Mesodermal cell (in vitro differentiated cells): Measurements from ENCODE around the gene RPL35. TPM values are rescaled to one million over a fixed set of nuclear protein-coding genes. Genes with fewer than 3 reads are reported as not detected.

ENCODE experiments used
- H3K27ac ChIP-seq: 2 replicates; pipeline ENCODE4 v1.7.0; 2013; ENCODE audit warnings: mild to moderate bottlenecking, low read depth, low read length, moderate library complexity; ENCODE audit not compliant: severe bottlenecking
- H3K36me3 ChIP-seq: 2 replicates; pipeline ENCODE4 v1.7.1; 2013; ENCODE audit warnings: mild to moderate bottlenecking, low read length, moderate library complexity; ENCODE audit not compliant: control insufficient read depth, insufficient read depth
- H3K4me1 ChIP-seq: one replicate; pipeline ENCODE4 v1.7.1; 2013; ENCODE audit warnings: mild to moderate bottlenecking, low read length; ENCODE audit not compliant: insufficient read depth, control insufficient read depth, poor library complexity, severe bottlenecking
- H3K4me3 ChIP-seq: 2 replicates; pipeline ENCODE4 v1.7.0; 2013; ENCODE audit warnings: low read length, control low read depth, mild to moderate bottlenecking; ENCODE audit not compliant: insufficient read depth, poor library complexity, severe bottlenecking; ENCODE audit errors: extremely low read depth
- H3K9me3 ChIP-seq: 2 replicates; pipeline ENCODE4 v1.7.1; 2013; ENCODE audit warnings: mild to moderate bottlenecking, low read length, moderate library complexity; ENCODE audit not compliant: control insufficient read depth
- WGBS, 2 experiments: methylation state at CpG; one replicate each; pipeline ENCODE4 v1.1.5; 2013; ENCODE audit warnings: missing lambda C conversion rate in 2 of 2; ENCODE audit not compliant: insufficient coverage in 2 of 2; 5-methylcytosine and 5-hydroxymethylcytosine counted together
- polyA plus RNA-seq, 2 experiments: library from polyadenylated mRNA; stranded (reverse); fragments of 50-300 nt; gene quantifications; one replicate each; pipeline ENCODE4 v1.2.3, GENCODE V29; 2013

The RPL35 gene
- 2,117 TPM for polyA plus RNA-seq (2013, experiment 1 of 2)
- 1,972 TPM for polyA plus RNA-seq (2013, experiment 2 of 2)

- Histone ChIP-seq H3K4me3 (peak within 1 kb of the TSS; percentile 89), H3K27ac (peak within 1 kb of the TSS; percentile 97), H3K4me1 (peaks cover 16% of the 10 kb centered on the region), H3K9me3 (no peaks in the 10 kb centered on the region), H3K36me3 (peaks cover 47% of the 10 kb centered on the region)
- WGBS, 2 experiments: 0 to 1% methylated on average over 60 to 92 of the region's 92 CpGs
Measured at GRCh38 chr9:124861342-124862229, at the start of gene RPL35, which contains the start of gene ARPC5L. Gene RPL35 (minus strand): TSS chr9:124861957. CDS start chr9:124861912, 45 bp downstream. Gene ARPC5L (plus strand): TSS chr9:124862130. CDS start chr9:124869291, 7,161 bp downstream.

- WGBS, 2 experiments: 86% methylated on average over 1 of the region's 2 CpGs; no CpG with 5 or more reads in 1 of the 2 experiments
- Histone ChIP-seq H3K36me3 (peaks cover 14% of the 10 kb centered on the region), H3K4me3 (no peak overlapping the region), H3K9me3 (no peaks in the 10 kb centered on the region), H3K27ac (no peak overlapping the region), H3K4me1 (no peaks in the 10 kb centered on the region)
Measured at GRCh38 chr9:124908098-124908497, 46.3 kb upstream of the RPL35 start.

GRCh38 chr9:124906966-124907365 is 45.2 kb upstream of the RPL35 start:
- Histone ChIP-seq H3K27ac (no peak overlapping the region), H3K4me3 (no peak overlapping the region), H3K4me1 (no peaks in the 10 kb centered on the region), H3K9me3 (no peaks in the 10 kb centered on the region), H3K36me3 (peaks cover 14% of the 10 kb centered on the region)
- no CpG with 5 or more reads among the region's 1 CpG for WGBS, 2 experiments

- H3K36me3 ChIP-seq: peaks cover 10% of the 10 kb centered on the region
- 91 to 94% methylated on average over 7 of the region's 9 CpGs for WGBS, 2 experiments
- H3K4me1 ChIP-seq: no peaks in the 10 kb centered on the region
- no peak overlapping the region for H3K27ac ChIP-seq
- no peak overlapping the region for H3K4me3 ChIP-seq
- H3K9me3 ChIP-seq: no peaks in the 10 kb centered on the region
Measured at GRCh38 chr9:124899845-124900244, 38.1 kb upstream of the RPL35 start.

GRCh38 chr9:124897570-124898460 is 36.1 kb upstream of the RPL35 start:
- Histone ChIP-seq H3K27ac (no peak overlapping the region), H3K4me1 (no peaks in the 10 kb centered on the region), H3K36me3 (peaks cover 22% of the 10 kb centered on the region), H3K9me3 (no peaks in the 10 kb centered on the region), H3K4me3 (no peak overlapping the region)
- 83 to 94% methylated on average over 2 to 4 of the region's 6 CpGs for WGBS, 2 experiments

- Histone ChIP-seq H3K9me3 (no peaks in the 10 kb centered on the region), H3K4me1 (no peaks in the 10 kb centered on the region), H3K4me3 (no peak overlapping the region), H3K36me3 (peaks cover 29% of the 10 kb centered on the region), H3K27ac (peak overlapping the region; percentile 29)
Measured at GRCh38 chr9:124894741-124895170, 33.0 kb upstream of the RPL35 start.

- Histone ChIP-seq H3K4me1 (no peaks in the 10 kb centered on the region), H3K27ac (no peak overlapping the region), H3K9me3 (no peaks in the 10 kb centered on the region), H3K4me3 (no peak overlapping the region), H3K36me3 (peaks cover 34% of the 10 kb centered on the region)
- 88 to 93% methylated on average over 7 to 9 of the region's 9 CpGs for WGBS, 2 experiments
Measured at GRCh38 chr9:124894035-124894740, 32.4 kb upstream of the RPL35 start.

- Histone ChIP-seq H3K36me3 (peaks cover 44% of the 10 kb centered on the region), H3K4me1 (no peaks in the 10 kb centered on the region), H3K9me3 (no peaks in the 10 kb centered on the region), H3K27ac (no peak overlapping the region), H3K4me3 (no peak overlapping the region)
- 99% methylated on average over 7 of the region's 7 CpGs for WGBS, 2 experiments
Measured at GRCh38 chr9:124890179-124890578, 28.4 kb upstream of the RPL35 start.

GRCh38 chr9:124889006-124889405 is 27.2 kb upstream of the RPL35 start:
- no peaks in the 10 kb centered on the region for H3K4me1 ChIP-seq
- H3K36me3 ChIP-seq: peaks cover 42% of the 10 kb centered on the region
- WGBS, 2 experiments: 95 to 98% methylated on average over 12 to 13 of the region's 13 CpGs
- H3K9me3 ChIP-seq: no peaks in the 10 kb centered on the region
- H3K27ac ChIP-seq: no peak overlapping the region
- no peak overlapping the region for H3K4me3 ChIP-seq

GRCh38 chr9:124887832-124888231 is 26.1 kb upstream of the RPL35 start:
- WGBS, 2 experiments: 89 to 100% methylated on average over 4 of the region's 5 CpGs
- H3K36me3 ChIP-seq: peaks cover 35% of the 10 kb centered on the region

More at GRCh38 chr9:124887832-124888231, 26.1 kb upstream of the RPL35 start:
- Histone ChIP-seq H3K4me3 (no peak overlapping the region), H3K27ac (no peak overlapping the region), H3K9me3 (no peaks in the 10 kb centered on the region), H3K4me1 (no peaks in the 10 kb centered on the region)
